ENCODE measurements around the gene AP4B1.
"Not testable (repeated sequence)": the region's sequence is repeated elsewhere in the genome, so short reads cannot be mapped to it uniquely, and the experiment has no call there.

The AP4B1 gene

GRCh38 chr1:113855630-113856400 lies 48.8 kb downstream of the AP4B1 start:
- DNase-seq = no peak

GRCh38 chr1:113854234-113854633 lies 50.4 kb downstream of the AP4B1 start:
- DNase-seq = no peak

- DNase-seq = not testable (repeated sequence)
Observed at GRCh38 chr1:113852694-113853093, 51.9 kb downstream of the AP4B1 start.

GRCh38 chr1:113850127-113850796 lies 54.3 kb downstream of the AP4B1 start:
- DNase-seq = no peak

- DNase-seq = no peak
Observed at GRCh38 chr1:113849072-113849471, 55.5 kb downstream of the AP4B1 start.

GRCh38 chr1:113846391-113847035 lies 58.1 kb downstream of the AP4B1 start:
- DNase-seq = no peak
